H1 (cell line): ENCODE measurements around the gene HCST. TPM values are rescaled to one million over a fixed set of nuclear protein-coding genes. Genes with fewer than 3 reads are reported as not detected.

Experiments used
- CTCF ChIA-PET: fragments of 300-600 bp; sonication (Branson Sonifier 250); formaldehyde crosslinking; loops from one replicate; lab custom pipeline; 2021; ENCODE audit not compliant: partially characterized antibody; lab: Charles Lee
- POLR2A ChIA-PET: fragments of 300-600 bp; sonication (Branson Sonifier 250); formaldehyde crosslinking; loops from one replicate; lab custom pipeline; 2021; ENCODE audit warnings: inconsistent platforms; ENCODE audit not compliant: partially characterized antibody; lab: Charles Lee
- DNase-seq, 2 experiments: peaks; one replicate each; pipeline versions ENCODE4 v3.0.0 to v3.0.0-alpha.2; 2010 to 2022; ENCODE audit warnings: low spot score in 2 of 2, low read depth in 1 of 2, mixed read lengths in 1 of 2
- FAIRE-seq: peaks from 2 replicates; lab custom pipeline; 2011; peaks lifted over from hg19 to GRCh38; lab: Jason Lieb, UNC
- H2AFZ ChIP-seq: 2 replicates; pipeline ENCODE4 v1.8.1; 2012; ENCODE audit warnings: low read length, inconsistent platforms
- H2AK5ac ChIP-seq: 2 replicates; pipeline ENCODE4 v1.6.1; 2013; ENCODE audit warnings: low read depth, low read length
- H2BK120ac ChIP-seq: replicated peaks from 2 replicates; pipeline ENCODE3; 2013; ENCODE audit warnings: low read depth, low read length, inconsistent platforms
- H2BK12ac ChIP-seq: 2 replicates; pipeline ENCODE4 v1.6.1; 2013; ENCODE audit warnings: low read depth, low read length
- H2BK15ac ChIP-seq: 2 replicates; pipeline ENCODE4 v1.6.1; 2013; ENCODE audit warnings: low read length
- H2BK20ac ChIP-seq: 2 replicates; pipeline ENCODE4 v1.6.1; 2013; ENCODE audit warnings: low read length
- H2BK5ac ChIP-seq: 2 replicates; pipeline ENCODE4 v1.6.1; 2013; ENCODE audit warnings: low read depth, low read length
- H3K14ac ChIP-seq: 2 replicates; pipeline ENCODE4 v1.6.1; 2013; ENCODE audit warnings: inconsistent platforms; ENCODE audit not compliant: insufficient read length
- H3K18ac ChIP-seq: 2 replicates; pipeline ENCODE4 v1.6.1; 2013; ENCODE audit warnings: low read length; ENCODE audit errors: extremely low read depth
- H3K23ac ChIP-seq: 2 replicates; pipeline ENCODE4 v1.6.1; 2013; ENCODE audit warnings: inconsistent platforms; ENCODE audit not compliant: insufficient read length
- H3K23me2 ChIP-seq: 2 replicates; pipeline ENCODE4 v1.6.1; 2013; ENCODE audit warnings: low read depth, low read length
- H3K27ac ChIP-seq: 2 replicates; pipeline ENCODE4 v1.6.1; 2011; ENCODE audit warnings: low read depth, low read length, inconsistent platforms
- H3K27me3 ChIP-seq, 4 experiments: replicated peaks in 1 of 4; 1 replicate in 1 of 4; 2 replicates in 3 of 4; pipeline versions ENCODE4 v1.6.1 to v1.8.1; 2011 to 2013; ENCODE audit warnings: low read length in 3 of 4, mild to moderate bottlenecking in 3 of 4, inconsistent platforms in 2 of 4, mixed read lengths in 2 of 4, moderate library complexity in 1 of 4; ENCODE audit not compliant: control insufficient read depth in 3 of 4, insufficient read depth in 3 of 4; ENCODE audit errors: extremely low read depth in 1 of 4
- H3K36me3 ChIP-seq, 4 experiments: 2 replicates each; pipeline versions ENCODE4 v1.6.1 to v1.8.1; 2011 to 2013; ENCODE audit warnings: mild to moderate bottlenecking in 4 of 4, low read length in 3 of 4, moderate library complexity in 2 of 4, control low read depth in 1 of 4, inconsistent platforms in 1 of 4; ENCODE audit not compliant: insufficient read depth in 4 of 4, control insufficient read depth in 2 of 4
- H3K4ac ChIP-seq: replicated peaks from 2 replicates; pipeline ENCODE3; 2013; ENCODE audit warnings: low read length, low read depth, mixed read lengths, inconsistent platforms; ENCODE audit not compliant: insufficient read length
- H3K4me1 ChIP-seq, 4 experiments: replicated peaks in 1 of 4; 1 replicate in 1 of 4; 2 replicates in 3 of 4; pipeline versions ENCODE4 v1.6.1 to v1.8.1; 2011 to 2013; ENCODE audit warnings: low read length in 3 of 4, inconsistent platforms in 2 of 4, mixed read lengths in 1 of 4; ENCODE audit not compliant: insufficient read depth in 4 of 4, control insufficient read depth in 3 of 4
- H3K4me2 ChIP-seq, 2 experiments: 2 replicates each; pipeline versions ENCODE4 v1.6.1 to v1.8.1; 2011 to 2013; ENCODE audit warnings: low read depth in 2 of 2, low read length in 2 of 2, control low read depth in 1 of 2, inconsistent platforms in 1 of 2, mild to moderate bottlenecking in 1 of 2; ENCODE audit not compliant: insufficient read depth in 1 of 2
- H3K4me3 ChIP-seq, 4 experiments: fragments of 200-600, 300-600 bp in 1 of 4; sonication (generic), shearing (Covaris generic), sonication (Bioruptor Twin) in 1 of 4; 2 replicates each; pipeline versions ENCODE4 v1.5.1 to v1.8.1; 2011 to 2016; ENCODE audit warnings: low read length in 4 of 4, low read depth in 3 of 4, control low read depth in 2 of 4, inconsistent platforms in 2 of 4, mild to moderate bottlenecking in 2 of 4, mixed read lengths in 1 of 4, moderate library complexity in 1 of 4; ENCODE audit not compliant: insufficient read depth in 2 of 4; ENCODE audit errors: extremely low read depth in 1 of 4
- H3K56ac ChIP-seq: replicated peaks from 2 replicates; pipeline ENCODE3; 2013; ENCODE audit warnings: low read depth, mild to moderate bottlenecking, mixed read lengths, low read length, inconsistent platforms; ENCODE audit not compliant: insufficient read length
- H3K79me1 ChIP-seq: 2 replicates; pipeline ENCODE4 v1.6.1; 2013; ENCODE audit warnings: low read depth, low read length, control low read depth
- H3K79me2 ChIP-seq, 2 experiments: 2 replicates each; pipeline versions ENCODE4 v1.6.1 to v1.8.1; 2012 to 2013; ENCODE audit warnings: low read length in 2 of 2, mild to moderate bottlenecking in 2 of 2, inconsistent platforms in 1 of 2; ENCODE audit not compliant: insufficient read depth in 2 of 2, control insufficient read depth in 1 of 2
- H3K9ac ChIP-seq, 4 experiments: replicated peaks in 1 of 4; 1 replicate in 1 of 4; 2 replicates in 3 of 4; pipeline versions ENCODE4 v1.6.1 to v1.8.1; 2011 to 2013; ENCODE audit warnings: low read depth in 3 of 4, low read length in 3 of 4, control low read depth in 2 of 4, mild to moderate bottlenecking in 2 of 4, moderate library complexity in 2 of 4, inconsistent platforms in 1 of 4; ENCODE audit errors: extremely low read depth in 1 of 4
- H3K9me3 ChIP-seq, 2 experiments: 2 replicates each; pipeline versions ENCODE4 v1.6.1 to v1.8.1; 2012 to 2013; ENCODE audit warnings: mild to moderate bottlenecking in 2 of 2, moderate library complexity in 2 of 2, control low read depth in 1 of 2, inconsistent platforms in 1 of 2, low read depth in 1 of 2, low read length in 1 of 2, mixed read lengths in 1 of 2; ENCODE audit not compliant: insufficient read depth in 2 of 2
- H4K20me1 ChIP-seq, 2 experiments: replicated peaks in 1 of 2; 2 replicates each; pipeline versions ENCODE3 to v1.8.1; 2011 to 2013; ENCODE audit warnings: inconsistent platforms in 2 of 2, low read length in 2 of 2, mild to moderate bottlenecking in 1 of 2; ENCODE audit not compliant: insufficient read depth in 2 of 2, control insufficient read depth in 1 of 2
- H4K5ac ChIP-seq: 2 replicates; pipeline ENCODE4 v1.6.1; 2013; ENCODE audit warnings: low read length, low read depth, mixed read lengths, inconsistent platforms; ENCODE audit not compliant: insufficient read length
- H4K8ac ChIP-seq: 2 replicates; pipeline ENCODE4 v1.8.0; 2013; ENCODE audit warnings: mild to moderate bottlenecking, moderate library complexity, low read length, inconsistent platforms; ENCODE audit not compliant: insufficient read depth; ENCODE audit errors: extremely low read depth
- H4K91ac ChIP-seq: replicated peaks from 2 replicates; pipeline ENCODE3; 2013; ENCODE audit warnings: low read length, mixed read lengths, inconsistent platforms; ENCODE audit not compliant: insufficient read length
- CTCF ChIP-seq, 3 experiments: IDR thresholded peaks; 1 replicate in 2 of 3; 2 replicates in 1 of 3; pipeline versions ENCODE4 v1.5.1 to v1.6.1; 2011; ENCODE audit warnings: low read length in 3 of 3, mild to moderate bottlenecking in 3 of 3, inconsistent platforms in 2 of 3, low read depth in 1 of 3, moderate library complexity in 1 of 3; ENCODE audit not compliant: insufficient read depth in 1 of 3; ENCODE audit errors: control extremely low read depth in 1 of 3
- E2F6 ChIP-seq: IDR thresholded peaks from 2 replicates; pipeline ENCODE4 v1.6.1; 2012; ENCODE audit warnings: inconsistent platforms
- NANOG ChIP-seq: IDR thresholded peaks from 2 replicates; pipeline ENCODE4 v1.6.1; 2011; ENCODE audit warnings: low read length, low read depth, mild to moderate bottlenecking, inconsistent platforms; ENCODE audit not compliant: insufficient read depth, poor library complexity, severe bottlenecking
- SP4 ChIP-seq: IDR thresholded peaks from 2 replicates; pipeline ENCODE4 v1.6.1; 2012; ENCODE audit warnings: low read length, inconsistent platforms
- SUZ12 ChIP-seq: fragments of 200-600 bp; sonication (generic); IDR thresholded peaks from 2 replicates; pipeline ENCODE4 v1.6.1; 2012; ENCODE audit warnings: mild to moderate bottlenecking, inconsistent platforms, low read length, moderate library complexity, mixed read lengths
- WGBS, 2 experiments: shearing (Covaris generic) in 1 of 2; methylation state at CpG; one replicate each; pipeline versions ENCODE4 v1.1.6 to v1.1.7; 2013 to 2015; ENCODE audit warnings: low lambda C conversion rate in 2 of 2, mixed read lengths in 2 of 2, inconsistent platforms in 1 of 2, low coverage in 1 of 2, missing lambda C conversion rate in 1 of 2; ENCODE audit not compliant: insufficient replicate concordance in 2 of 2, insufficient coverage in 1 of 2, insufficient read length in 1 of 2; ENCODE audit errors: extremely low coverage in 1 of 2, missing lambda C conversion rate in 1 of 2; 5-methylcytosine and 5-hydroxymethylcytosine counted together
- polyA plus RNA-seq, 7 experiments: library from polyadenylated mRNA; depleted of rRNA in 3 of 7; stranded (reverse) in 5 of 7; unstranded in 2 of 7; fragments of >200 nt in 5 of 7; fragments of 200-250 nt in 2 of 7; gene quantifications; 1 replicate in 5 of 7; 2 replicates in 1 of 7; 4 replicates in 1 of 7; pipeline versions ENCODE4 v1.2.1 to v1.2.3, GENCODE V29; 2011 to 2013; ENCODE audit warnings: missing spikeins in 2 of 7, mixed read lengths in 2 of 7
- total RNA-seq: library from RNA; stranded (reverse); fragmentation: NEBNext Ultra II Directional; extraction: Animal tissue kit (Norgen Biotek cat#: 25700); gene quantifications from 2 replicates; pipeline ENCODE4 v1.2.1, GENCODE V29; 2021

HCST gene
- total and polyA plus RNA-seq, 2 of the 8 experiments (the other 6 are each of a cell fraction or from before 2014, with no cell fraction given): 2.8 TPM; not detected in 1

GRCh38 chr19:35949131-35949530, 46.8 kb downstream of the HCST start:
- Histone ChIP-seq H2BK15ac (no peak overlapping the region), H4K8ac (no peak overlapping the region), H2AK5ac (0 out of 2 replicates have a peak overlapping the region, but pooled peaks have one; percentile 65), H4K91ac (no peak overlapping the region), H3K4me2 (no peak overlapping the region), H3K18ac (no peak overlapping the region), H2BK20ac (0 out of 2 replicates have a peak overlapping the region, but pooled peaks have one; percentile 48), H3K9ac (no peak overlapping the region), H3K9me3 (no peaks in the 10 kb centered on the region), H3K27me3 (0 out of 7 replicates have a peak, but pooled peaks cover 0 to 3% (median 0%) of the 10 kb centered on the region in 4 experiments), H3K23me2 (0 out of 2 replicates have a peak, but pooled peaks cover 1% of the 10 kb centered on the region), H4K20me1 (peaks cover 0 to 9% of the 10 kb centered on the region in 2 experiments), H4K5ac (no peak overlapping the region)
- POLR2A ChIA-PET: interaction anchor here (0.6 to 1.0 kb wide), 2 partner anchors 14 to 82 kb away, joined by 3 to 4 read pairs; no protein-coding TSS in a partner anchor
- no peak for DNase-seq
- TF ChIP-seq E2F6 (no peak), SUZ12 (no peak), CTCF (IDR thresholded peaks at IDR 0.05; ENCODE audit: control extremely low read depth in 1 of 3, insufficient read depth in 1 of 3, low read depth in 1 of 3, low read length in 3 of 3) (no peak), NANOG (no peak), SP4 (no peak)
- TF ChIP-seq, all 59 proteins: peak for 0
- H3K79me2 ChIP-seq: no peaks in the 10 kb centered on the region
- no peak overlapping the region for H2BK12ac ChIP-seq
- H2BK5ac ChIP-seq: peak overlapping the region; percentile 26; the same call in 1 of the 2 replicates
- no peak for FAIRE-seq
- no peak overlapping the region for H3K4ac ChIP-seq
- no peaks in the 10 kb centered on the region for H3K79me1 ChIP-seq
- H3K4me1 ChIP-seq: peaks cover 0 to 3% (median 1%) of the 10 kb centered on the region in 4 experiments; a peak in 2 of 7 replicates
- H3K4me3 ChIP-seq: no peak overlapping the region
- H2BK120ac ChIP-seq: no peak overlapping the region
- CTCF ChIA-PET: interaction anchor here (0.7 to 1.7 kb wide), 9 partner anchors 9 to 98 kb away, joined by 3 to 11 read pairs (median 3); no protein-coding TSS in a partner anchor
- no peak overlapping the region for H3K14ac ChIP-seq
- no peak overlapping the region for H3K56ac ChIP-seq
- H3K27ac ChIP-seq: no peak overlapping the region
- 58% methylated on average over 2 of the region's 2 CpGs; no CpG with 5 or more reads in 1 of the 2 experiments for WGBS, 2 experiments
- no peak overlapping the region for H2AFZ ChIP-seq
- peaks cover 0 to 5% (median 2%) of the 10 kb centered on the region in 4 experiments; a peak in 1 of 8 replicates for H3K36me3 ChIP-seq
- H3K23ac ChIP-seq: no peak overlapping the region
